HPDE6-E6E7 (cell line): ENCODE results near the gene RC3H1.
"Not testable (repeated sequence)": the region's sequence is repeated elsewhere in the genome, so short reads cannot be mapped to it uniquely, and the experiment has no call there.

Source experiments
- DNase-seq: peaks from one replicate; pipeline ENCODE4 v3.0.0; 2011; ENCODE audit warnings: missing footprints; ENCODE audit errors: extremely low spot score

RC3H1 gene

DNA sequence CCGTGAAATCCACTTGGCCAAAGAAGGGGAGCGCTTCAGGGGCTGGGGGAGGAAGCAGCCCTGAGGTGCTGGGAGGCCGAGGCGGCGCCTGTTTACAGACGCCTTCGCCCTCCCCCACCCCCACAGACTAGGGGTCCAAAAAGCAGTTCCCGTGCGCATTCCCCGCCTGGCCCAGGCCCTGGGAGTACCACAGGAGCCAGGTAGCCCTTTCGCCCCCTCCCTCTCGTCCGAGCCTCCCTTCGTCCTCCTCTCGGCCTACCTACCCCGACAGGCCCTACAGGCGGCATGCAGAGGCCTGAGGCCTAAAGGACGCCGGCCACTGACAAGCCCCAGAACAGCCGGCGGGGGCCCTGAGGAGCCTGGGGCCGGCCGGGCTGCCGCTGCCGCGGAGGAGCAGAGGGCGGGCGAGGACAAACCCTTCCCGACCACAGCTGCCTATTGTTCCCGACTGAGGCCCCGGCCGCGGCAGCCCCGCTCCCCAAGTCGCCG, 522 bp downstream of the RC3H1 start:
- no peak for DNase-seq

DNA sequence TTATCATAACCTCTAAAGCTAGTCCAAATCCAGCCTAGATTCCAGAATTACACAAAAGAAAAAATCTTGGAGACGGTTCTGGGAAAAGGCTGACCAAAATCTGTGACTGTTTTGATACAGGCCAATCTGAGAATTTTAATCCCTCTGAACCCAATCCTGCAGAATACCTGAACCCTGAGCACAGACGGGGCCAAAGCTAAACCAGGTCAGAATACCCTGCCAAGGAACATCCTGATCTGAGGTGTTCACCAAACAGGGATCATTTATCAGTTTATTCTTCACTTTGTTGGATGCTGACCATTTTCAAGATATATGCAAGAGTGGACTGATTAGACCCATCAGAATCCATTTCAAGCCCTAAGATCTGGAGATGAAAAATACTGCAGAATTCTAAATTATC, 3.6 kb downstream of the RC3H1 start:
- DNase-seq, result no peak

GRCh38 chr1:174017231-174017970, 4.8 kb downstream of the RC3H1 start:
- no peak for DNase-seq

- DNase-seq, result no peak
Observed at GRCh38 chr1:174013864-174014418, 8.2 kb downstream of the RC3H1 start.

- DNase-seq, result no peak
Observed at GRCh38 chr1:174008979-174009378, 13.2 kb downstream of the RC3H1 start.

DNA sequence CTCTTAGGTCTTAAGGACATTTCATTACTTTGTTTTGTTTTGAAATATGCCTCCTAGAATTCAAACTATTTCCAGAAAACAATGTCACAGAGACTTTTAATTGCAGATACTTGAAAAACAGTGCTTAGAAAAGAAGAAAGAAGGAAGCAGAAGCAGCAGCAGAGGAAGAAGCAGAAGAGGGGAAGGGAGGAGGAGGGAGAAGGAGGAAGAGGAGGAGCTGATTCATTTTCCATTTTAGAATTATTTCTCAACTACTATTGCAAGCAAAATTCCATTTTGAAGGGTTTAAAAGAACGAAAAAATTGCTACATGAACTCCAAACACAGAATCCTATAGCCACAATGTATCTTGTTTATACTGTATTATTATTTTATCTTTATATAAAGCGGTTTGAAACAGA, 13.9 kb downstream of the RC3H1 start:
- DNase-seq, result no peak

- DNase-seq, result no peak
Observed at GRCh38 chr1:174007851-174008250, 14.3 kb downstream of the RC3H1 start.

DNA sequence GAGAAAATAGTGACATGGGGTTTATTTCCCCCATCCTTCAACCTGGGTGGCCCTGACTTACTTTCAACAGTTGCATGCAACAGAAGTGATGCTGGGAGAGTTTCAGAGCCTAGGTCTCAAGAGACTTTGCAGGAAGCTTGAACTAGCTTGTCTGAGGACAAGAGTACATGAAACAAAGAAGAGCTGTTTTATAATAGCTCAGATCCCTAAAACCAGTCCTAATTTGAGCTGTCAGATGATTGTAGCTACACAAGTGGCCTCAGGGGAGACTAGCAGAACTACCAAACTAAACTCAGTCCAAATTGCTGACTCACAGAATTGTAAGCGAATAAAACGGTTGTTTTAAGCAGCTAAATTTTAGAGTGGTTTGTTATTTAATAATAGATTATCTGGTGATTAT, 17.1 kb downstream of the RC3H1 start:
- no peak for DNase-seq

DNA sequence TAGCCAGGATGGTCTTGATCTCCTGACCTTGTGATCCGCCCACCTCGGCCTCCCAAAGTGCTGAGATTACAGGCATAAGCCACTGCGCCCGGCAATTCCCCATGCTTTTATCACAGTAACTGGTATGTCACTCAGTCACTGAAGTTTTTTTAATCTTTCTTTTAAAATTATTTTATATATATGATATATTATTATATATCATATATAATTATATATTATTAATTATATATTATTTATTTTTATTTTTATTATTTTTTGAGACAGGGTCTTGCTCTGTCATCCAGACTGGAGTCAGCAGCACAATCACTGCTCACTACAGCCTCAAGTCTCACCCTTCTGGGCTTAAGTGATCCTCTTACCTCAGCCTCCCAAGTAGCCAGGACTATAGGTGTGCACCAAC, 18.3 kb downstream of the RC3H1 start:
- DNase-seq, result no peak

DNA sequence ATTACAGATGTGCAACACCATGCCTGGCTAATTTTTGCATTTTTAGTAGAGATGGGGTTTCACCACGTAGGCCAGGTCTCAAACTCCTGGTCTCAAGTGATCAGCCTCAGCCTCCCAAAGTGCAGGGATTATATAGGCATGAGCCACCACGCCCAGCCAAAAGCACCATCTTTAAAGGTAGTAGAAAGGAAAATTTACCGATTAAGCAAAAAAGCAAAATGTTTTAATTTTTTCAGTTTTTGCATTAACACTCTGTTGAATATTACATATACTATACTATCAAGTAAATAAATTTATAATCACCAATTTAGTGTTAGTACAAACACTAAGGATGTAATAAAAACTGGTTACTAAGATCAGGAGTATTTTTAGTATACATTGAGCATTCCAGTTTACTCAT, 20.6 kb downstream of the RC3H1 start:
- DNase-seq, result no peak

DNA sequence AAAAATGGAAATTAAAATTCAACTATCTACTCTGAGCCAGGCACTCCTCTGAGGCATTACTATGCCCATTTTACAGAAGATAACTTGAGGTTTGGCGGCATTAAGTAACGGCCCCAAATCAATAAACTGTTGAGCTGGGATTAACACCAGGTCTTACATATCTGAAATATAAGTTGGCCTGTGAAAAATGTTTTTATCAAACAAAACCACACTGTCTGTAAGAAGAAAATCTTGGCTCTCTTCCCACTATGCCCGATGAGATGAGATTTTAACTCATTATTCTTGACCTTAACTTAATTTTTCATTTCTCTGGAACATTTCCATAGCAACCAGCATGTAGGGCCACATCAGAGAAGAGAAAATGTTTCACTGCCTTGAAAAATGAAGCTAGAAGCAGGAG, 21.8 kb downstream of the RC3H1 start:
- no peak for DNase-seq

DNA sequence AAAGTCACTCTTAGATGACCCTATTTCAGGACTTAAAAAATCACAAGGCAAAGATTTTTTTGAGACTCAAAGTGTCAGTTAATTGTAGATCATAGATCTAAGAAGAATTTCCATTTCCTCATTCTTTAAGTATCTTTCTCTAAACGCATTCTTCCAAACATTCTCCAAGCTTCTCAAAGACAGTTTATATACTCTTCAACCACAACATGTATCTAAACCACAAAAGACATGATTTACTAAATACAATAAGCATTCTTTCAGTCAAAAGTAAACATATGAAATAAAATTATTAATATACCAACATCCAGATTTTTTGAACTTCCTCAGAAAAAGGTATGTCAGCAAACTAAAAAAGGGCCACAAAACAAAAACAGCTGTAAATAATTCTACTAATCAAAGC, 24.4 kb downstream of the RC3H1 start:
- no peak for DNase-seq

GRCh38 chr1:173996995-173997394, 25.2 kb downstream of the RC3H1 start:
- no peak for DNase-seq

DNA sequence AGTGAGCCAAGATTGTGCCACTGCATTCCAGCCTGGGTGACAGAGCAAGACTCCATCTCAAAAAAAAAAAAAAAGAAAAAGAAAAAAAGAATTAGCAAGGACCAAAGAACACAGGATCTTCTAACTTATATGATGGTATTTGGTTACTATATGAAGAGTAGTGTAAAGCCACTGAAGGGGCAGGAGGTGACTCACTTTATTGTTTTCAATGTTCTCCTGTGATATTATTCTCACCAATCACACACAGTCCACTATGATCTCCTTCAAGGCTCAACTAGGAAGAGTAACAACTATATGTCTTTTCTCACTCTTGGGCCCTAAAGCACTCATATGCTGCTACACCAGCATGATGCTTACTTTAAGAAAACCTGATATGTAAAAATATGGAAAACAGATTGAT, 26.7 kb downstream of the RC3H1 start:
- DNase-seq, result no peak

DNA sequence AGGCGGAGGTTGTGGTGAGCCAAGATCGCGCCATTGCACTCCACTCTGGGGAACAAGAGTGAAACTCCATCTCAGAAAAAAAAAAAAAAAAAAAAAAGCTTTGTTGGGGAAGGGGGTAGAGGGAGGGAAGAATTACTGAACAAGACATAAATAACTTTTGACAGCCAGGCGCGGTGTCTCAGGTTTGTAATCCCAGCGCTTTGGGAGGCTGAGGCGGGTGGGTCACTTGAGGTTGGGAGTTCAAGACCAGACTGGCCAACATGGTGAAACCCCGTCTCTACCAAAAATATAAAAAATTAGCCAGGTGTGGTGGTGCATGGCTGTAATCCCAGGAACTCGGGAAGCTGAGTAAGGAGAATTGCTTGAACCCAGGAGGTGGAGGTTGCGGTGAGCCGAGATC, 28.2 kb downstream of the RC3H1 start:
- not testable (repeated sequence) for DNase-seq

DNA sequence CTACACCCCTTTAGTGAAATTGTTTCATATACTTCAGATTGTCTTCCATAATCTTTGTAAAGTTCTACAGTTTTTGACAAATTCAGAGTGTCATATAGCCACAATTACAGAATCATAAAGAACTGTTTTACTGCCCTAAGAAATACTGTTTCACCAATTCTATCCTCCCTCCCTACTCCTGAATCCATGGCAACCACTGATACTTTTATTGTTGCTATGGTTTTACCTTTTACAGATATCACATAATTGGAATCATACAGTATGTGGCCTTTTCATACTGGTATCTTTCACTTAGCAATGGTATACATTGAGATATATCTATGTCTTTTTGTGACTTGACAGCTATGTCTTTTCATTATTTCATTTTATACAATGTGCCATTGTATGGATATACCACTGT, 34.1 kb downstream of the RC3H1 start:
- DNase-seq, result no peak

GRCh38 chr1:173986951-173987350, 35.2 kb downstream of the RC3H1 start:
- DNase-seq, result no peak

DNA sequence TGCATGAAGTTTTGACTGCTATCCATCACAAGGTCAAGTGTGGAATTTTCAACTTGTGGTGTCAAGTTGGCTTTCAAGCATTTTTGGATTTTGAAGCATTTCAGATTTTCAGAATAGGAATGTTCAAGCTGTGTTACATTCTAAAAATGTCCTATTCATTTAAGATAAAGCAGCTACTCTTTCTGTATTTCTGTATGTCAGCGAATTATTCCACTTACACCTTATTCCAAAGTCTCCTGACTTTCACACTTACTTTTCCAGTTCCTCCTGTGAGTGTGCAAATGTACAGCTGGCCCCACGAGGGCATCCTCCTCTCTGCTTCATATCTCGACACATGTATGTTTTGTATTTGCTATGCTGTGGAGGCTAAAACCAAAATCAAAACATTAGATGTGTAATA, 51.9 kb downstream of the RC3H1 start:
- no peak for DNase-seq

DNA sequence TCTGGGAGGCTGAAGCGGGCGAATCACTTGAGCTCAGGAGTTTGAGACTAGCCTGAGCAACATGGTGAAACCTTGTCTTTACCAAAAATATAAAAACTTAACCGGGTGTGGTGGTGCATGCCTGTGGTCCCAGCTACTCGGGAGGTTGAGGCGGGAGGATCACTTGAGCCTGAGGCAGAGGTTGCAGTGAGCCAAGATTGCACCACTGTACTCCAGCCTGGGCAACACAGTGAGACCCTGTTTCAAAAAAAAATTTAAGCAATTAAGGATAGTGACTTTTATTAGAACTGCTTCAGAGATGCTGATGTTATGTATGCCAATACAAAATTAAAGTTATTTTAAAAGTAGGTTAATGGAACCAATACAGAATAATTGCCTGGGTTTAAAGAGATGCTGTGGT, 56.3 kb downstream of the RC3H1 start:
- not testable (repeated sequence) for DNase-seq

GRCh38 chr1:173963477-173963876, 58.7 kb downstream of the RC3H1 start:
- no peak for DNase-seq

DNA sequence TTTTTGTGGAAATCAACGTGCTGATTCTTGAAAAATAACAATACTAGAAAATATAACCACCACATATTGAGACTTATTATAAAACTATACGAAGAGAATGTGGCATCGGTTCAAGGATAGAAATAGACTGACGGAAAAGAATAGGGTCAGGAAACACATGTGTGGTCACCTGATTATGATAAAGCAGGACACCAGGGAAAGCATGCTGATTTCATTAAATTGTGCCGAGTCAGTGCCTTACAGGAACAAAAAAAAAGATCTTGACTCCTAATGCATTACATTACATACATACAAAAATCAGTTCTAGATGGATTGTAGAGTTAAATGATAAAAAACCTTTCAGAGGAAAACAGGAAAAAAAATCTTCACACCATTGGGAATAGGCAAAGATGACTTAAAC, 61.5 kb downstream of the RC3H1 start:
- DNase-seq, result no peak

DNA sequence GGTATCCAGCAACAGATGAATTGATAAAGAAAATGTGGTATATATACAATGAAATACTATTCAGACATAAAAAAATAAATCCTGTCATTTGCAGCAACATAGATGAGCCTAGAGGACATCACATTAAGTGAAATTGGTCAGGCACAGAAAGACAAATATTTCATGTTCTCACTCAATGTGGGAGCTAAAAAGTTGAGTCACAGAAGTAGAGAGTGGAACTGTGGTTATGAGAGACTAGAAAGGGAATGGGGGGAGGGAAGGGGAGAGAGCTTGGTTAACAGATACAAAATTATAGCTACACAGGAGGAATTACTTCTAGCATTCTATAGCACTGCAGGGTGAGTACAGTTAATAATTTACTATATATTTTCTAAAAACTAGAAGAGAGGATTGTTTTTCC, 68.0 kb downstream of the RC3H1 start:
- no peak for DNase-seq

- DNase-seq, result no peak
Observed at GRCh38 chr1:173948594-173948993, 73.6 kb downstream of the RC3H1 start.
